ENCODE data around the gene PLEKHG7.

PLEKHG7 gene

DNA sequence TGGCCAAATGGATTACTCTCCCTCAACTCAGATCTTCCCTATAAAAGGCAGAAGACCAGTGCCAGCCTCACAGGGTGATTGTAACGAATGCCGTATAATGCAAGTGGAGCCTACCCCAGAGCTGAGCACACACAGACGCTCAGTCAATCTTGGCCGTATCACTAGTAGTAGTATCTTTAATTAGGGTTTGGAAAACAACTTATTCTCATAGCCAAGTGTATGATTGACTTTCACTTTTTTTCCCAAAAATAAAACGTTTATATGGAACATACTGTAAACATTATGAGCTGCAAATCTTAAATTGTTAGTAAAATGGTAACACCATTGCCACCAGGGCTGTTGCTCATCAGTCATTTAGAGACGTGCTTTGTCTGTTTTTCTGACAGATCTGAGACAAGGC lies 30.4 kb downstream of the PLEKHG7 start:
- no peak overlapping the region for H3K4me3 ChIP-seq (ENCODE audit: low read length)
- DNase-seq (ENCODE audit: low read depth): no peak
- TF ChIP-seq, protein P1, sequence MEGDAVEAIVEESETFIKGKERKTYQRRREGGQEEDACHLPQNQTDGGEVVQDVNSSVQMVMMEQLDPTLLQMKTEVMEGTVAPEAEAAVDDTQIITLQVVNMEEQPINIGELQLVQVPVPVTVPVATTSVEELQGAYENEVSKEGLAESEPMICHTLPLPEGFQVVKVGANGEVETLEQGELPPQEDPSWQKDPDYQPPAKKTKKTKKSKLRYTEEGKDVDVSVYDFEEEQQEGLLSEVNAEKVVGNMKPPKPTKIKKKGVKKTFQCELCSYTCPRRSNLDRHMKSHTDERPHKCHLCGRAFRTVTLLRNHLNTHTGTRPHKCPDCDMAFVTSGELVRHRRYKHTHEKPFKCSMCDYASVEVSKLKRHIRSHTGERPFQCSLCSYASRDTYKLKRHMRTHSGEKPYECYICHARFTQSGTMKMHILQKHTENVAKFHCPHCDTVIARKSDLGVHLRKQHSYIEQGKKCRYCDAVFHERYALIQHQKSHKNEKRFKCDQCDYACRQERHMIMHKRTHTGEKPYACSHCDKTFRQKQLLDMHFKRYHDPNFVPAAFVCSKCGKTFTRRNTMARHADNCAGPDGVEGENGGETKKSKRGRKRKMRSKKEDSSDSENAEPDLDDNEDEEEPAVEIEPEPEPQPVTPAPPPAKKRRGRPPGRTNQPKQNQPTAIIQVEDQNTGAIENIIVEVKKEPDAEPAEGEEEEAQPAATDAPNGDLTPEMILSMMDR (conservative IDR thresholded peaks at IDR 0.05; ENCODE audit: low read depth, low read length): no peak

DNA sequence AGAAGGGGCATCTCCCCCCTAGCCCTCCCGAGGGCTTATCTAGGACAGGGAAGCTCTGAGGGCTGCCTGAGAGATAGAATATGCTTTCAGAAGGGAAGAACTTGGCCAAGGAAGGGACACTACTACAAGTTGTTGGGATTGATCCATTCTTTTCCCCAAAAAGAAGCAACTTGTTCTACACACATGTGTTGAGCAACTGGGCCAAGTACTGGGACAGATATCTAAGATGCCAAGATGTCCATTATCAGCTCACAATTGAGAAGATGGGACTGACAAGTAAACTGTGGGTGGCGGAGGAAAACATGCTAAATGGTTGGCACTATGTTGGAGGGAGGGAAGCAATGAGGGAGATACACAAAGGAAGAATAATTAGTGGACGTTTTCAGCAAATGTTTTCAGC lies 30.9 kb downstream of the PLEKHG7 start:
- TF ChIP-seq, protein P1 (conservative IDR thresholded peaks at IDR 0.05; ENCODE audit: low read depth, low read length): no peak
- H3K4me3 ChIP-seq (ENCODE audit: low read length): no peak overlapping the region
- DNase-seq (ENCODE audit: low read depth): no peak

DNA sequence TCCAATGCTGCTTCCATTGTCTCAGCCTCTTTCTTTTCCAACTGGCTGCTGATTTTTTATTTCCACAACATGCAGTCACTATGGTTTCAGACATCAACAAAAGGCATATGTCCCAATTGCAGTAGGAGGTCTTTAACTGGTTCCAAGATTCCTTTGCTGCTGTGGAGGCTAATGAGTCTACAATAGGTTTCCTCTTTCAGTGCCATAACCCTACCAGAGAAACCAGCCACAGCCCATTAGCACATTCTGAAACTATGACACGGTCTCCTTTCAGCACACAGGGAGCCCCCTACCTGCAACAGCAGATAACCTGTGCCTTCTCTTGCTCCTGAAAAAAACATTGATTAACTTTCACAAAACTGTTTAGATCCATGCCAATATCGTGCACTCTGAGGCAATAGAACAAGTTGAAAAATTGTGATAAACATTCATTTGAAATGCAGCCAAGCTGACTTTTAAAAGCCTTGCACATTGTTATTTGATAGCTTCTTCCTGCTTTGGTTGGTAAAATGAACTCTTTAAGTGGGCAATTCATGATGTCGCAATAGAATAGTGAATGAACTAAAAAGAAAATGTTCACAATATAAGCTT lies 32.4 kb downstream of the PLEKHG7 start:
- peak; percentile 66 for DNase-seq (ENCODE audit: low read depth)
- no peak overlapping the region for H3K4me3 ChIP-seq (ENCODE audit: low read length)
- TF ChIP-seq, protein P1 (conservative IDR thresholded peaks at IDR 0.05; ENCODE audit: low read depth, low read length): peak; percentile 30

DNA sequence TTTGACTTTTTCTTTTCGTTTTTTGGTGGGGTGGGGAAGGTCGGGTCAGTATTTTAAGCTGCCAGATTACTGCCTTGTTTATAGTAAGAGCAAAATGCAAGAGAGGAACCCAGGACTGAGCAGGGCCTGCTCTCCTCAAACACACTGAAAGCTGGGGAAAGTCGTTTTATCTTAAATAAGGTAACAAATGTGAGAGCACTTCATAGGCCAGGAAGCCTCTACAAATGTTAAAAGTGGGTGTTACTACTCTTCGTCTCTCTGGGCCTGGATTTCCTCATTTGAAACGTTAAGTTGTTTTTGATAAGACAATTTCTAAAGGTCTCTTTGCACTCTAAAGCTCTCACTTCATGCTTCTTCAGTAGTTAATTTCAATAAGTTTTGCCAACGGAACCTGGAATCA lies 33.8 kb downstream of the PLEKHG7 start:
- DNase-seq (ENCODE audit: low read depth): no peak
- H3K4me3 ChIP-seq (ENCODE audit: low read length): no peak overlapping the region
- TF ChIP-seq, protein P1 (conservative IDR thresholded peaks at IDR 0.05; ENCODE audit: low read depth, low read length): no peak

DNA sequence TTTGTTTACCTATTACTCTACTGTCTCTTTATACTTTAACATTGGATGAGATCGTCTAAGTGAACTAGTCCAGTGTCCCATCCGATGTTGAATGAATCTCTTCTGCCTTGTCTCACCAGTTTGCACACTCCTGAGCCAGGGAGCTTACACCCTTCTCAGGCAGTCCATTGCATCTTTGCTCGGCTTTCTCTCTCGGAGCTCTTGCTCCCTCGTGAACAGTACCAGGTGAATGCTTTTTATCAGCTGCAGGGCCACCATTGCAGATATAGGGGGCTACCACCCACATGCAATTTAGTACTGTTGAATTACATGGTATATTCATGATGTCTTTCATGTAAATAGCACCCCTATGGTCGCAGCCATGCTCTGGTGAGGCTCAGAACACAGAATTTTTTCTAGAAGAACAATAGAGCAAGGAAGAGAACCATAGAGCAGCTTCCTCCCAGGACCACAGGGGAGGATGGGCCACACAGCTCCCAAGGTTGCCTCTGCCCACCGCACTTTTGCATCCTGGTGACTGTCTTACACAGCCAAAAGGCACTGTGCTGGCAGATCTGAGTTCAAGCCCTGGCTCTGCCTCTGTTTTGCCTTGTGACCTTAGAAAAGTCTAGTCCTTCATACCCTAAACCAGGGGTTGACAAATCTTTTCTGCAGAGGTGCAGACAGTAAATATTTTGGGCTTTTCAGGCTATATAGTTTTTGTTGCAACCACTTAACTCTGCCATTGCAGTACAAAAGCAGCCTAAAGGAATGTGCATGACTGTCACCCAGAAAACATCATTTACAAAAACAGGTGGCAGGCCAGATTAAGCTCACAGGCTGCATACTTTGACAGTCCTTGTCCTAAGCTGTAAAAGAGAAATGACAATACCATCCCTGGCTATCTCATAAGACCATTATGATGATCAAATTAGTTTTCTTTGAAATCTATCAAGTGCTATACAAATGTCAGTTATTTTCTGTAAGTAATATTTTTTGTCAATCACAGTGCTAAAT lies 35.4 kb downstream of the PLEKHG7 start:
- no peak overlapping the region for H3K4me3 ChIP-seq (ENCODE audit: low read length)
- no peak for DNase-seq (ENCODE audit: low read depth)
- TF ChIP-seq, protein P1 (conservative IDR thresholded peaks at IDR 0.05; ENCODE audit: low read depth, low read length): no peak

DNA sequence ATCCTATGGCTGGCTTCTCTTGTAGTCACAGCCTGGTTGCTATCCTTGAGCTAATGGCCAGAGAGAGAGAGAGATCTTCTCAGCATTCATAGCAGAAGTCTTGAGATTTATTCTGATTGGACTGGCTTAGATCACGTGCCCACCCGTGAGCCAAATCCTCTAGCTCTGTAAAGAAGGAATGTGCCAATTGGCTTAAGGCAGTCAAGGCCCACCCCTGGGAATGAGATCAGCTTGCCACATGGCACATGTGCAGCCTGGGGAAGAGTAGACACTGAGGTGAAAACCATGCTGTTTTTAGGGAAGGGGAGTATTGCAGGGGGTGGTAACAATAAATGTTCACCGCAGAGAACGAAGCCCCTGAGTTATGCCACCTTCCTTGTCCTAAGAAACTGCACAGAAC lies 36.3 kb downstream of the PLEKHG7 start:
- no peak for DNase-seq (ENCODE audit: low read depth)
- TF ChIP-seq, protein P1 (conservative IDR thresholded peaks at IDR 0.05; ENCODE audit: low read depth, low read length): no peak
- H3K4me3 ChIP-seq (ENCODE audit: low read length): no peak overlapping the region

Data from retinal pigment epithelial cell (primary cell).